HEK293 (cell line): Measurements from ENCODE around the gene WDR75.

Experiments
- CTCF ChIA-PET: fragments of 350-600 bp; formaldehyde crosslinking; extraction: SDS; loops from one replicate; lab custom pipeline; 2021; ENCODE audit warnings: antibody characterized with exemption; lab: Yijun Ruan, JAX
- POLR2A ChIA-PET: fragments of 300-600 bp; formaldehyde crosslinking; extraction: SDS; loops from one replicate; lab custom pipeline; 2020; ENCODE audit warnings: antibody characterized with exemption, inconsistent platforms; lab: Yijun Ruan, JAX
- H3K27ac ChIP-seq: fragments of 200-500 bp; sonication (Bioruptor generic); 2 replicates; pipeline ENCODE4 v1.5.1; 2014; ENCODE audit warnings: low read depth, low read length, control low read depth, inconsistent platforms; ENCODE audit errors: extremely low read depth
- H3K36me3 ChIP-seq, 2 experiments: fragments of 200-500 bp in 1 of 2; sonication (Bioruptor generic) in 1 of 2; 1 replicate in 1 of 2; 2 replicates in 1 of 2; pipeline ENCODE4 v1.5.1; 2014 to 2017; ENCODE audit warnings: inconsistent platforms in 2 of 2, low read length in 2 of 2; ENCODE audit not compliant: control insufficient read depth in 2 of 2, insufficient read depth in 1 of 2
- H3K4me1 ChIP-seq: fragments of 200-500 bp; sonication (Bioruptor generic); 2 replicates; pipeline ENCODE4 v1.5.1; 2014; ENCODE audit warnings: mild to moderate bottlenecking, low read length, inconsistent platforms; ENCODE audit not compliant: control insufficient read depth, insufficient read depth
- H3K4me3 ChIP-seq: 2 replicates; pipeline ENCODE4 v1.5.1; 2011; ENCODE audit warnings: low read depth, mild to moderate bottlenecking, control low read depth, low read length, moderate library complexity
- H3K9me3 ChIP-seq: fragments of 200-500 bp; sonication (Bioruptor generic); 2 replicates; pipeline ENCODE4 v1.5.1; 2014; ENCODE audit warnings: low read depth, low read length, inconsistent platforms; ENCODE audit not compliant: control insufficient read depth, insufficient read depth
- PRDM1 ChIP-seq: fragments of 450-650 bp; formaldehyde crosslinking; IDR thresholded peaks from 2 replicates; pipeline ENCODE4; 2016; ENCODE audit warnings: missing biosample characterization, missing genetic modification characterization
- SCRT2 ChIP-seq: fragments of 450-650 bp; formaldehyde crosslinking; IDR thresholded peaks from 2 replicates; pipeline ENCODE4 v1.5.1; 2016; ENCODE audit warnings: missing biosample characterization, missing genetic modification characterization
- TCF7L2 ChIP-seq: IDR thresholded peaks from 2 replicates; pipeline ENCODE4 v1.6.1; 2011; ENCODE audit warnings: low read depth, mild to moderate bottlenecking, inconsistent platforms, low read length, moderate library complexity, borderline replicate concordance
- WT1 ChIP-seq: fragments of 450-650 bp; formaldehyde crosslinking; IDR thresholded peaks from 2 replicates; pipeline ENCODE4 v1.5.1; 2016; ENCODE audit warnings: missing biosample characterization, missing genetic modification characterization
- ZBTB17 ChIP-seq: fragments of 450-650 bp; formaldehyde crosslinking; IDR thresholded peaks from 2 replicates; pipeline ENCODE4 v1.5.1; 2016; ENCODE audit warnings: missing biosample characterization, missing genetic modification characterization
- ZBTB20 ChIP-seq: fragments of 450-650 bp; formaldehyde crosslinking; IDR thresholded peaks from 2 replicates; pipeline ENCODE4 v1.5.1; 2016; ENCODE audit warnings: missing biosample characterization, missing genetic modification characterization
- ZNF112 ChIP-seq: fragments of 450-650 bp; formaldehyde crosslinking; IDR thresholded peaks from 2 replicates; pipeline ENCODE4 v1.5.0; 2017; ENCODE audit warnings: missing biosample characterization, missing genetic modification characterization
- ZNF140 ChIP-seq: fragments of 450-650 bp; formaldehyde crosslinking; IDR thresholded peaks from 2 replicates; pipeline ENCODE4 v1.5.1; 2016; ENCODE audit warnings: missing biosample characterization, missing genetic modification characterization
- ZNF391 ChIP-seq: fragments of 450-650 bp; formaldehyde crosslinking; IDR thresholded peaks from 2 replicates; pipeline ENCODE4 v1.5.1; 2016; ENCODE audit warnings: low read depth, missing biosample characterization, missing genetic modification characterization, borderline replicate concordance
- ZNF600 ChIP-seq: fragments of 450-650 bp; formaldehyde crosslinking; IDR thresholded peaks from 2 replicates; pipeline ENCODE4 v1.5.1; 2016; ENCODE audit warnings: missing biosample characterization, missing genetic modification characterization
- ZNF654 ChIP-seq: fragments of 450-650 bp; formaldehyde crosslinking; IDR thresholded peaks from 2 replicates; pipeline ENCODE4 v1.5.1; 2016; ENCODE audit warnings: low read depth, missing biosample characterization, missing genetic modification characterization
- ZNF747 ChIP-seq: fragments of 450-650 bp; formaldehyde crosslinking; IDR thresholded peaks from 2 replicates; pipeline ENCODE4 v1.5.1; 2016; ENCODE audit warnings: missing biosample characterization, missing genetic modification characterization
- TF ChIP-seq, protein P1 (sequence below): fragments of 450-650 bp; formaldehyde crosslinking; IDR thresholded peaks from 2 replicates; pipeline ENCODE4 v1.5.1; 2017; ENCODE audit warnings: missing biosample characterization, missing genetic modification characterization
- TF ChIP-seq, protein P2 (sequence below): sonication (generic); formaldehyde crosslinking; IDR thresholded peaks from 2 replicates; pipeline ENCODE4 v1.8.1; 2022; ENCODE audit warnings: mild to moderate bottlenecking, moderate library complexity, missing genetic modification reagents

The WDR75 gene

DNA sequence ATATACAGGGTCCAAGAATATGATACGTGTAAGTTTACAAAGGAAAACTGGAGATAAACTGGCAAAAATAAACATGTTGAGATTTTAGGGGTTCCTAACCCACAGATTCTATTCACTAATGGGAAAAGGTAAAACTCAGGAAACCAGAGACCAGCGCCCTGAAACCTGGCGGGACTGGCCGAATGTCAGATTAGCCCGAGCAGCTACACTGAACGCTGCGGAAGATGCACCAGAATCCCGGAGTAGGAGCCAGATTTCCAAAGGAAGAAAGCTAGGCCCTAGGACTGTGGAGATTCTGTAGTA, 679 bp upstream of the WDR75 start:
- H3K4me1 ChIP-seq: peaks cover 13% of the 10 kb centered on the region
- POLR2A ChIA-PET: interaction anchor here (0.5 to 1.5 kb wide), 7 partner anchors 17 to 1152 kb away, joined by 3 to 7 read pairs (median 4); partner anchors contain the start of gene SLC40A1
- peaks cover 3 to 17% of the 10 kb centered on the region in 2 experiments; a peak in 2 of 3 replicates for H3K36me3 ChIP-seq
- 0 out of 2 replicates have a peak, but pooled peaks have one; percentile 53 for TF ChIP-seq ZNF600
- TF ChIP-seq ZNF654: no peak
- TF ChIP-seq, all 188 proteins: peak for 1
- CTCF ChIA-PET: interaction anchor here (0.6 kb wide), 1 partner anchor 1482 kb away, joined by 3 read pairs; no protein-coding TSS in a partner anchor
- H3K27ac ChIP-seq: peak overlapping the region; percentile 69
- H3K4me3 ChIP-seq: peak overlapping the region; percentile 81
- H3K9me3 ChIP-seq: no peaks in the 10 kb centered on the region

DNA sequence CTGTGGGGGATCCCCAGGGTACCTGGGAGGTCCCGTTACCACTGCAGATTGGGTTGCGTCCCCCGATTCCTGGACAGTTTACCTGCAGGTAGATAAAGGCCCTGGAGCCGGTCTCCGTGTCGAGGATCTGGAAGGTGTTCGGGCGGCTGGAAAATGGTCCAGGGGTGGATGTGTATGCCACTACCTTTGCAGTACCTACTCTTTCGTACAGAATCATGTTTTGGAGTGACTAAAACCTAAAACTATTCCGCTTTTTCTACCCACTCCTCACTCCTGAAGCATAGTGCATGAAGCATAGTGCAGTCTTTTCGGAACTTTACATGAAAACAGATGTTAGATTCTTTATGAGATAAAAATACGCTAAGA, 418 bp downstream of the WDR75 start:
- ChIA-PET CTCF (no interaction called here), POLR2A (interaction anchor here (1.0 to 1.5 kb wide), 2 partner anchors 8 to 32 kb away, joined by 4 read pairs; no protein-coding TSS in a partner anchor)
- no peak for TF ChIP-seq ZBTB17 (tag by site-specific recombination)
- TF ChIP-seq ZBTB20 (tag by site-specific recombination): 0 out of 2 replicates have a peak, but pooled peaks have one; percentile 8
- TF ChIP-seq ZNF391: no peak
- TF ChIP-seq ZNF140 (tag by site-specific recombination): no peak
- no peak for TF ChIP-seq WT1
- Histone ChIP-seq H3K9me3 (no peaks in the 10 kb centered on the region), H3K36me3 (peaks cover 3 to 25% of the 10 kb centered on the region in 2 experiments; a peak in 2 of 3 replicates), H3K27ac (peak overlapping the region; percentile 69), H3K4me1 (peaks cover 13% of the 10 kb centered on the region), H3K4me3 (peak overlapping the region; percentile 81)

DNA sequence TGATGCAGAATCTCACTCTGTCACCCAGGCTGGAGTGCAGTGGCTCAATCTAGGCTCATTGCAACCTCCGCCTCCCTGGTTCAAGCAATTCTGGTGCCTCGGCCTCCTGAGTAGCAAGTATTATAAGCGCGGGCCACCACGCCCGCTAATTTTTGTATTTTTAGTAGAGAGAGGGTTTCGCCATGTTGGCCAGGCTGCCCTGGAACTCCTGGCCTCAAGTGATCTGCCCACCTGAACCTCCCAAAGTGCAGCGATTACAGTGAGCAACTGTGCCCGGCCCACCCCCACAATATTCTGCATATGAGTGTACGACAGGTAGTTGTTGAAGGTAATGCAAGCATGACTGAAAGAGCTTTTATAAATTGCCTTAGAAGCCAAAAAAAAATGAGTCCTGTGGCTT, 1.2 kb downstream of the WDR75 start:
- no peak overlapping the region for H3K4me3 ChIP-seq
- no peak overlapping the region for H3K27ac ChIP-seq
- peaks cover 13% of the 10 kb centered on the region for H3K4me1 ChIP-seq
- TF ChIP-seq SCRT2 (tag by site-specific recombination) (0 out of 2 replicates have a peak, but pooled peaks have one; percentile 12), TCF7L2 (no peak)
- ChIA-PET CTCF (no interaction called here), POLR2A (interaction anchor here (0.6 kb wide), 1 partner anchor 138 kb away, joined by 3 read pairs; the partner anchor contains the start of gene SLC40A1)
- peaks cover 3 to 30% of the 10 kb centered on the region in 2 experiments; a peak in 2 of 3 replicates for H3K36me3 ChIP-seq
- no peaks in the 10 kb centered on the region for H3K9me3 ChIP-seq

DNA sequence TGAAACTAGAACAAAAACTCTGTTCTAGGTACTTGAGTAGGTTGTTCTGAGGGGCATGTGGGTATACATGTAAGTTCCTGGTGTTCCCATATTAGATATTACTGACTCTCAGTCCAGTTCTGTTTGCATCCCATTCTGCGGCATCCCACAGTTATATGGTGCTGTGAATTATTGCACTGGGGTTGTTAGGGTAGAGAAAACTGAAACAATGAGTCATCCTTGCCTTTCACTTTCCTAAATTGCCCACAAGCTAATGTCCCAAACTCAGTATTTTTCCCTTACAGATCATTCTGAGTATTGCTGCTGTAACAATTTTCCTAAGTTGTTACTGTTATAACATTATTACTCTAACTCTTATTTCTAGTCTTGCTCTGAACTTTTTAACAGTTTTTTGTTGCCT, 3.0 kb downstream of the WDR75 start:
- Histone ChIP-seq H3K27ac (no peak overlapping the region), H3K4me1 (peaks cover 13% of the 10 kb centered on the region), H3K4me3 (no peak overlapping the region), H3K9me3 (no peaks in the 10 kb centered on the region), H3K36me3 (peaks cover 12 to 49% of the 10 kb centered on the region in 2 experiments)
- POLR2A ChIA-PET: no interaction called here
- CTCF ChIA-PET: interaction anchor here (0.6 kb wide), 1 partner anchor 198 kb away, joined by 3 read pairs; no protein-coding TSS in a partner anchor
- TF ChIP-seq PRDM1 (0 out of 2 replicates have a peak, but pooled peaks have one; percentile 16), ZNF747 (tag by site-specific recombination) (no peak)
- TF ChIP-seq, protein P1, sequence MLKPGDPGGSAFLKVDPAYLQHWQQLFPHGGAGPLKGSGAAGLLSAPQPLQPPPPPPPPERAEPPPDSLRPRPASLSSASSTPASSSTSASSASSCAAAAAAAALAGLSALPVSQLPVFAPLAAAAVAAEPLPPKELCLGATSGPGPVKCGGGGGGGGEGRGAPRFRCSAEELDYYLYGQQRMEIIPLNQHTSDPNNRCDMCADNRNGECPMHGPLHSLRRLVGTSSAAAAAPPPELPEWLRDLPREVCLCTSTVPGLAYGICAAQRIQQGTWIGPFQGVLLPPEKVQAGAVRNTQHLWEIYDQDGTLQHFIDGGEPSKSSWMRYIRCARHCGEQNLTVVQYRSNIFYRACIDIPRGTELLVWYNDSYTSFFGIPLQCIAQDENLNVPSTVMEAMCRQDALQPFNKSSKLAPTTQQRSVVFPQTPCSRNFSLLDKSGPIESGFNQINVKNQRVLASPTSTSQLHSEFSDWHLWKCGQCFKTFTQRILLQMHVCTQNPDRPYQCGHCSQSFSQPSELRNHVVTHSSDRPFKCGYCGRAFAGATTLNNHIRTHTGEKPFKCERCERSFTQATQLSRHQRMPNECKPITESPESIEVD (tag by site-specific recombination): peak; percentile 65; the same call in 1 of the 2 replicates
- TF ChIP-seq, all 188 proteins: peak for 2

DNA sequence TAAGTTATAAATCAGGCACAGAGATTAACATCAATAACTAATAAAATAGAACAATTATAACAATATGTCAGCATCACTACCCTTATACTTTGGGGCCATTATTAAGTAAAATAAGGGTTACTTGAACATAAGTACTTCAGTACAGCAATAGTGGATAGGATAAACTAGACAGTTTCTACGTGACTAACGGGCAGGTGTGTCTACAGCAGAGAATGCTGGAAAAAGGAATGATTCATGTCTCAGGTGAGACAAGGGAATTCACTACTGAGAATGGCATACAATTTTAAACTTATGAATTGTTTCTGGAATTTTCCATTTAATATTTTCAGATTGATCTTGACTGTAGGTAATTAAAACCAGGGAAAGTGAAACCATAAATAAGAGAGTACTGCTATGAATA, 5.5 kb downstream of the WDR75 start:
- Histone ChIP-seq H3K4me3 (no peak overlapping the region), H3K9me3 (no peaks in the 10 kb centered on the region), H3K27ac (no peak overlapping the region), H3K4me1 (peaks cover 5% of the 10 kb centered on the region; the same call in 1 of the 2 replicates), H3K36me3 (peaks cover 36 to 72% of the 10 kb centered on the region in 2 experiments)
- CTCF ChIA-PET: interaction anchor here (0.7 kb wide), 1 partner anchor 1242 kb away, joined by 3 read pairs; no protein-coding TSS in a partner anchor
- no peak for TF ChIP-seq ZNF112 (tag by site-specific recombination)
- TF ChIP-seq, protein P2, sequence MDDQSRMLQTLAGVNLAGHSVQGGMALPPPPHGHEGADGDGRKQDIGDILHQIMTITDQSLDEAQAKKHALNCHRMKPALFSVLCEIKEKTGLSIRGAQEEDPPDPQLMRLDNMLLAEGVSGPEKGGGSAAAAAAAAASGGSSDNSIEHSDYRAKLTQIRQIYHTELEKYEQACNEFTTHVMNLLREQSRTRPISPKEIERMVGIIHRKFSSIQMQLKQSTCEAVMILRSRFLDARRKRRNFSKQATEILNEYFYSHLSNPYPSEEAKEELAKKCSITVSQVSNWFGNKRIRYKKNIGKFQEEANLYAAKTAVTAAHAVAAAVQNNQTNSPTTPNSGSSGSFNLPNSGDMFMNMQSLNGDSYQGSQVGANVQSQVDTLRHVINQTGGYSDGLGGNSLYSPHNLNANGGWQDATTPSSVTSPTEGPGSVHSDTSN (CRISPR knock-in tag): no peak
- POLR2A ChIA-PET: no interaction called here
